WTC11 (cell line): Measurements from ENCODE around the gene PYCR2. TPM values are rescaled to one million over a fixed set of nuclear protein-coding genes. Genes with fewer than 3 reads are reported as not detected.

ENCODE experiments used
- ATAC-seq: fragments of 200-7000 bp; cut with Tn5 transposase; 2 replicates; pipeline ENCODE4 v1.10.0; 2021; ENCODE audit warnings: mild to moderate bottlenecking, moderate library complexity
- CTCF ChIA-PET: fragments of 300-600 bp; sonication (Branson Sonifier 250); formaldehyde crosslinking; loops from one replicate; lab custom pipeline; 2021; ENCODE audit warnings: antibody characterized with exemption; lab: Charles Lee
- POLR2A ChIA-PET: fragments of 350-600 bp; sonication (Branson Sonifier 250); formaldehyde crosslinking; loops from one replicate; lab custom pipeline; 2021; ENCODE audit warnings: antibody characterized with exemption; lab: Charles Lee
- DNase-seq: peaks from one replicate; pipeline ENCODE4 v3.0.0; 2021; ENCODE audit warnings: low spot score
- H3K27ac Mint-ChIP-seq: 2 replicates; pipeline ENCODE4 v1.8.0; 2021; ENCODE audit warnings: mixed read lengths
- H3K27me3 Mint-ChIP-seq: 2 replicates; pipeline ENCODE4 v1.8.0; 2021; ENCODE audit warnings: low read depth, mild to moderate bottlenecking, moderate library complexity, mixed read lengths
- H3K36me3 Mint-ChIP-seq: 2 replicates; pipeline ENCODE4 v1.8.0; 2021; ENCODE audit warnings: mixed read lengths
- H3K4me1 Mint-ChIP-seq: 2 replicates; pipeline ENCODE4 v1.8.0; 2022; ENCODE audit warnings: mixed read lengths
- H3K4me3 Mint-ChIP-seq: 2 replicates; pipeline ENCODE4 v1.8.0; 2021; ENCODE audit warnings: mild to moderate bottlenecking, moderate library complexity, mixed read lengths
- H3K9me3 Mint-ChIP-seq: 2 replicates; pipeline ENCODE4 v1.8.0; 2021; ENCODE audit warnings: mixed read lengths
- AFF4 ChIP-seq: sonication (generic); formaldehyde crosslinking; IDR thresholded peaks from 2 replicates; pipeline ENCODE4 v1.8.1; 2023; ENCODE audit warnings: mild to moderate bottlenecking, missing genetic modification reagents, borderline replicate concordance
- ATF1 ChIP-seq: sonication (generic); formaldehyde crosslinking; IDR thresholded peaks from 2 replicates; pipeline ENCODE4 v1.8.1; 2023; ENCODE audit warnings: mild to moderate bottlenecking, moderate library complexity, missing genetic modification reagents
- CREB1 ChIP-seq: sonication (generic); formaldehyde crosslinking; IDR thresholded peaks from 2 replicates; pipeline ENCODE4 v1.8.0; 2023; ENCODE audit warnings: mild to moderate bottlenecking, missing genetic modification reagents
- E2F5 ChIP-seq: sonication (generic); formaldehyde crosslinking; IDR thresholded peaks from 2 replicates; pipeline ENCODE4 v1.8.1; 2022; ENCODE audit warnings: mild to moderate bottlenecking, moderate library complexity, missing genetic modification reagents
- FOXP4 ChIP-seq: sonication (generic); formaldehyde crosslinking; IDR thresholded peaks from 2 replicates; pipeline ENCODE4 v1.8.0; 2022; ENCODE audit warnings: mild to moderate bottlenecking, missing genetic modification reagents
- GRHL2 ChIP-seq: fragments of 250-450 bp; sonication (Bioruptor Pico); IDR thresholded peaks from 2 replicates; pipeline ENCODE4 v1.8.0; 2022; ENCODE audit warnings: mild to moderate bottlenecking, moderate library complexity; ENCODE audit not compliant: insufficient replicate concordance, severe bottlenecking
- HMGA2 ChIP-seq: fragments of 250-450 bp; sonication (Bioruptor Pico); IDR thresholded peaks from 2 replicates; pipeline ENCODE4 v1.4.0; 2021; ENCODE audit warnings: mild to moderate bottlenecking, moderate library complexity
- HMGXB4 ChIP-seq: sonication (generic); formaldehyde crosslinking; IDR thresholded peaks from 2 replicates; pipeline ENCODE4 v1.8.1; 2023; ENCODE audit warnings: mild to moderate bottlenecking, moderate library complexity, missing genetic modification reagents
- JUN ChIP-seq: sonication (generic); formaldehyde crosslinking; IDR thresholded peaks from 2 replicates; pipeline ENCODE4 v1.8.0; 2023; ENCODE audit warnings: mild to moderate bottlenecking, missing genetic modification reagents
- NFYB ChIP-seq: sonication (generic); formaldehyde crosslinking; conservative IDR thresholded peaks from 2 replicates; pipeline ENCODE4 v1.8.0; 2022; ENCODE audit warnings: low read depth, missing genetic modification reagents
- NR1H2 ChIP-seq: sonication (generic); formaldehyde crosslinking; IDR thresholded peaks from 2 replicates; pipeline ENCODE4 v1.9.0; 2021; ENCODE audit warnings: mild to moderate bottlenecking, moderate library complexity, missing genetic modification reagents
- PRDM15 ChIP-seq: sonication (generic); formaldehyde crosslinking; IDR thresholded peaks from 2 replicates; pipeline ENCODE4 v1.8.0; 2022; ENCODE audit warnings: missing genetic modification reagents
- PRRX2 ChIP-seq: fragments of 250-450 bp; sonication (Bioruptor Pico); IDR thresholded peaks from 2 replicates; pipeline ENCODE4 v1.8.0; 2021; ENCODE audit warnings: mild to moderate bottlenecking
- RELA ChIP-seq: sonication (generic); formaldehyde crosslinking; IDR thresholded peaks from 2 replicates; pipeline ENCODE4 v1.8.1; 2022; ENCODE audit warnings: missing genetic modification reagents, mild to moderate bottlenecking, borderline replicate concordance
- SMAD4 ChIP-seq: sonication (generic); formaldehyde crosslinking; IDR thresholded peaks from 2 replicates; pipeline ENCODE4 v1.8.0; 2022; ENCODE audit warnings: mild to moderate bottlenecking, missing genetic modification reagents
- SP1 ChIP-seq: sonication (generic); formaldehyde crosslinking; conservative IDR thresholded peaks from 2 replicates; pipeline ENCODE4 v1.8.1; 2022; ENCODE audit warnings: missing genetic modification reagents
- ZBTB21 ChIP-seq: sonication (generic); formaldehyde crosslinking; IDR thresholded peaks from 2 replicates; pipeline ENCODE4 v1.8.1; 2023; ENCODE audit warnings: mild to moderate bottlenecking, missing genetic modification reagents, borderline replicate concordance
- ZBTB43 ChIP-seq: sonication (generic); formaldehyde crosslinking; IDR thresholded peaks from 2 replicates; pipeline ENCODE4 v1.8.1; 2023; ENCODE audit warnings: mild to moderate bottlenecking, missing genetic modification reagents
- ZNF263 ChIP-seq: sonication (generic); formaldehyde crosslinking; IDR thresholded peaks from 2 replicates; pipeline ENCODE4 v1.8.1; 2022; ENCODE audit warnings: low read depth, mild to moderate bottlenecking, moderate library complexity, missing genetic modification reagents
- ZNF671 ChIP-seq: fragments of 250-450 bp; sonication (Bioruptor Pico); IDR thresholded peaks from 2 replicates; pipeline ENCODE4 v1.8.0; 2021; ENCODE audit warnings: mild to moderate bottlenecking
- ZSCAN18 ChIP-seq: fragments of 250-450 bp; sonication (Bioruptor Pico); IDR thresholded peaks from 2 replicates; pipeline ENCODE4 v2.1.2; 2022; ENCODE audit warnings: mild to moderate bottlenecking, moderate library complexity
- total RNA-seq: library from RNA; stranded (reverse); gene quantifications from 3 replicates; pipeline ENCODE4 v1.2.3, GENCODE V29; 2021

Gene PYCR2
- total RNA-seq, 1 experiment from 2014 or later: 86.0 TPM

GRCh38 chr1:225890346-225891228 is 33.5 kb downstream of the PYCR2 start:
- Mint-ChIP-seq H3K27ac (peak overlapping the region; percentile 78), H3K36me3 (0 out of 2 replicates have a peak, but pooled peaks cover 4% of the 10 kb centered on the region), H3K4me1 (peaks cover 42% of the 10 kb centered on the region), H3K9me3 (no peaks in the 10 kb centered on the region), H3K4me3 (peak overlapping the region; percentile 29; the same call in 1 of the 2 replicates), H3K27me3 (no peaks in the 10 kb centered on the region; the same call in 1 of the 2 replicates)
- ATAC-seq: peak; percentile 58
- ChIA-PET CTCF (interaction anchor here (0.9 to 4.3 kb wide), 8 partner anchors 8 to 416 kb away, joined by 3 to 21 read pairs (median 12); partner anchors contain the start of genes PYCR2 and TMEM63A), POLR2A (interaction anchor here (0.8 to 1.5 kb wide), 4 partner anchors 8 to 112 kb away, joined by 3 read pairs; no protein-coding TSS in a partner anchor)
- DNase-seq: peak; percentile 68
- TF ChIP-seq ZNF671 (CRISPR knock-in tag): no peak
- no peak for TF ChIP-seq E2F5 (CRISPR knock-in tag)
- TF ChIP-seq ZBTB43 (CRISPR knock-in tag): no peak
- no peak for TF ChIP-seq PRDM15 (CRISPR knock-in tag)
- TF ChIP-seq ZSCAN18 (CRISPR knock-in tag): no peak
- TF ChIP-seq NR1H2 (CRISPR knock-in tag): no peak
- TF ChIP-seq PRRX2 (CRISPR knock-in tag): no peak
- TF ChIP-seq NFYB (CRISPR knock-in tag): no peak
- no peak for TF ChIP-seq SP1 (CRISPR knock-in tag)
- no peak for TF ChIP-seq ZNF263 (CRISPR knock-in tag)
- TF ChIP-seq JUN (CRISPR knock-in tag): no peak
- TF ChIP-seq SMAD4 (CRISPR knock-in tag): 0 out of 2 replicates have a peak, but pooled peaks have one; percentile 30
- no peak for TF ChIP-seq ATF1 (CRISPR knock-in tag)
- peak; percentile 84; the same call in 1 of the 2 replicates for TF ChIP-seq FOXP4 (CRISPR knock-in tag)
- no peak for TF ChIP-seq HMGA2 (CRISPR knock-in tag)
- TF ChIP-seq CREB1 (CRISPR knock-in tag): no peak
- no peak for TF ChIP-seq RELA (CRISPR knock-in tag)
- no peak for TF ChIP-seq ZBTB21
- TF ChIP-seq HMGXB4: no peak
- TF ChIP-seq GRHL2 (CRISPR knock-in tag): no peak
- no peak for TF ChIP-seq AFF4 (CRISPR knock-in tag)
